ENCODE results near the gene CNTN1. TPM values are rescaled to one million over a fixed set of nuclear protein-coding genes. Genes with fewer than 3 reads are reported as not detected.

CNTN1 gene
- total RNA-seq, 1 donor from 2014 or later = 2.3 TPM

DNA sequence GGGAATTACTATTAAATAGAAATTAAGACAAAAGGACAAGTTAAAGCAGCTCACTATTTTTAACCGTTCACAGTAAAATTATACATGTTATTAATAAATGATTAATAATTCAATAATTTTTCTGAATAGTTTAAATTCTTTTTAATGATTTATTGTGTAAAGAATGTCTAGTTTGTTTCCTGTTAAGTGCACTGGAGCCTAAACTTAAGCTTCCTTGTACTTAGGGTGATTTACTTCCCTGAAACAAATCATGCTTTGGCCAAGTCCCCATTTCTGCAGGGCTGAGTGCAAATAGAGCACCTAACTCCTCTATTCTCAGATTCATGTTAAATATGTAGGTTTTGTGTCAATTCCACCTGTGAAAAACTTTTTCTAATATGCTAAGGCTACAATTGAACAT, 307.0 kb downstream of the CNTN1 start:
- no peak for DNase-seq (ENCODE audit: low read depth)
- no peak for TF ChIP-seq CTCF (conservative IDR thresholded peaks at IDR 0.05; ENCODE audit: low read depth, low read length)
- no peak overlapping the region for H3K4me3 ChIP-seq (ENCODE audit: low read depth, low read length)

DNA sequence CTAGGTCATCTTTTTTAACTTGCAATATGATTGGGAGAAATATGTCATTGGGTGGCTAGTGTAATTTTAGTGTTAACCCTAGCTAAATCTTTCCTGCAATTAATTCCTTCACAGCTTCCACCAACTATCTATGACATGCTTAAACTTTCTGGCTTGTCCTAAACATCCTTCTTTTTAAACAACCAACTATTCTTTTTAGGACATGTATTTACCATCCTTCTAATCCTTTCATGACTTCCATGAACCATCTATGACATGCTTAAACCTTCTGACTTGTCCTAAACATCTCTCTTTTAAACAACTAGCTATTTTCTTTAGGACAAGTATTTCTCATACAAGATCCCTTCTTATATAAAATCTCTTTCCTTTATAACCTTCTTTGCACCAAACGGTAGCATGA, 316.2 kb downstream of the CNTN1 start:
- H3K4me3 ChIP-seq (ENCODE audit: low read depth, low read length) = no peak overlapping the region
- DNase-seq (ENCODE audit: low read depth) = no peak
- no peak for TF ChIP-seq CTCF (conservative IDR thresholded peaks at IDR 0.05; ENCODE audit: low read depth, low read length)

DNA sequence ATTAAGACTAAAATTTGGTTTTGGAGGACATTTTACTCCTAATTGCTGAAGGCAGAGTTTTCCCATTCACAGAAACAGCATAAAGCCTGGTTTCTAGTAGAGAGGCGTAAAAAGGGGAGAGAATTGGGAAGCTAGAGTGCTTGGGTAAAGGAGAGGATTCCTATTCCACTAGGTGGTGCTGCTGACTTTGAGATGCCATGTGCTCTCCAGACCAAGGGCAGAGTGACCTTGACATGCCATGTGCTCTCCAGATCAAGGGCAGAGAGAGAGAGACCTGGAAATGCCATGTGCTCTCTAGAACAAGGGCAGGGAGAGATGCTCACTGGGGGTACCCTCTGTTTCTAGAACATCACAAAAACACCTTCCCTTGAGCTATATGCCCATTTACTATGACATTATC, 319.7 kb downstream of the CNTN1 start:
- DNase-seq (ENCODE audit: low read depth) = no peak
- no peak overlapping the region for H3K4me3 ChIP-seq (ENCODE audit: low read depth, low read length)
- peak; percentile 8 for TF ChIP-seq CTCF (conservative IDR thresholded peaks at IDR 0.05; ENCODE audit: low read depth, low read length)

DNA sequence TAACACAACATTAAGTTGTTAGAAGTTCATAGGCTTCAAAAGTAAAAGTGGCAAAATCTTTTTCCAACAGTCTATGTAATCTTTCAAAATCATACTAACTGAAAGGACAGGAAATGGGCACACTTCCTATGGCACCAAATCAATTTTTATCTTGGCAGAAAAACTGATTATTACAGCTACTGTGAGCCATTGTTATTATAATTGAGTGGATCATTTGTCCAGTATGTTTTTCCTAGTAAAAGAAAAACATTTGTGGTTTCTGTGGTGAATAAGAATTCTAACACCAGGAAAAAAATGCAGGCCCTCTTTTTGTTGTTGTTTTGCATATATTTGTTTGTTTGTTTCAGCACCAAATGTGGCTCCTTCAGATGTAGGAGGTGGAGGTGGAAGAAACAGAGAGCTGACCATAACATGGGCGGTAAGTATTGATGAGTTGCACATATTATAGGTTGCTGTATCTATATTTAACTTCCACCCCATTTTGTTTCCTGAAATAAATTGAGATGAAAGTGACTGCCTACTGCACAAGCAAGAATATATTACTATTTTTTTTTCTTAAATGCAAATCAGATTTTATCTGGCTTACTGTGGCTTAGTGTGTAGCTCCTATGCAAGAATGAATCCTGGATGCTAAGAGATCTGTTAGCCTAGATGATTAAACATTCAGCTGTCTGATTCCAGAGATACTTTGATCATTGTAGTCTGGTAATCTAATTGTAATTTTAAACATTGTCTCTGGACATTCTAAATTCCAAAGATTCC, 321.8 kb downstream of the CNTN1 start:
- no peak for DNase-seq (ENCODE audit: low read depth)
- TF ChIP-seq CTCF (conservative IDR thresholded peaks at IDR 0.05; ENCODE audit: low read depth, low read length) = no peak
- no peak overlapping the region for H3K4me3 ChIP-seq (ENCODE audit: low read depth, low read length)

GRCh38 chr12:41014643-41015020, 322.4 kb downstream of the CNTN1 start:
- DNase-seq (ENCODE audit: low read depth) = no peak
- TF ChIP-seq CTCF (conservative IDR thresholded peaks at IDR 0.05; ENCODE audit: low read depth, low read length) = no peak
- no peak overlapping the region for H3K4me3 ChIP-seq (ENCODE audit: low read depth, low read length)

DNA sequence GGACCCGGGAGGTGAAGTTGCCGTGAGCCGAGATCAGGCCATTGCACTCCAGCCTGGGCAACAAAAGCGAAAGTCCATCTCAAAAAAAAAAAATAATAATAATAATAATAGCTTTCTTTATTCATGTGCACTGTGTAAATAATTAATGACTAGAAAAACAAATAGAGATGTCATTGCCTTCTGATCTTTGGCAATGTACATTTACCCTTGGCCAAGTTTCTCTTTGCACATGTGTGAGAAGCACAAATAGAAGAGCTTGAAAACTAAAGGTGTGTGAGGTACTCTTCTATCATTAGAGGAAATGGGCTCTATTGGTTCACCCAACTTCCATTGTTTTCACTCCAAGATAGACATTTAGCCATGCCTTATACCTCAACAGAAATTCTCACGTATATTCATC, 325.8 kb downstream of the CNTN1 start:
- TF ChIP-seq CTCF (conservative IDR thresholded peaks at IDR 0.05; ENCODE audit: low read depth, low read length) = no peak
- no peak overlapping the region for H3K4me3 ChIP-seq (ENCODE audit: low read depth, low read length)
- DNase-seq (ENCODE audit: low read depth) = no peak

DNA sequence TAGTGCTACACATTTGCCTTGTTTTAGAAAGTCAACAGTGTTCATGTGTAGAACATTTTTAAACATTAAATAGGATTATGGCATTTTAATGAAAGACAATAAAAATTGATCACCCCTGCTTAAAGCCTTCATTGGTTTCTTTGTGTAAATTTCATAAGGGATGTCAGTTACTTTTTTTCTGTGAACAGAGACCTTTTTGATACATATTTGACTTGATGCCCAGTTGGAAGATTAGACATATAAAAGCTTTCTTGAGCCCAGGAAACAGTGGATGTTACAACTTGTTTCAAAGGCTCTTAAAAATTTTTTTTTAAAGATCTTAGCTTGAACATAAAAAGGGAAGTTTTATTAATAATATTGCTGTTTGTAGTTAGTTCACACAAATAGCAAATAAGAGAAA, 327.2 kb downstream of the CNTN1 start:
- TF ChIP-seq CTCF (conservative IDR thresholded peaks at IDR 0.05; ENCODE audit: low read depth, low read length) = no peak
- no peak for DNase-seq (ENCODE audit: low read depth)
- no peak overlapping the region for H3K4me3 ChIP-seq (ENCODE audit: low read depth, low read length)
